ENCODE measurements around the gene SMIM10L2A. TPM values are rescaled to one million over a fixed set of nuclear protein-coding genes. Genes with fewer than 3 reads are reported as not detected.

SMIM10L2A gene
- total and polyA plus RNA-seq, 8 donors: 1.3 to 2.3 (median 1.5) TPM

DNA sequence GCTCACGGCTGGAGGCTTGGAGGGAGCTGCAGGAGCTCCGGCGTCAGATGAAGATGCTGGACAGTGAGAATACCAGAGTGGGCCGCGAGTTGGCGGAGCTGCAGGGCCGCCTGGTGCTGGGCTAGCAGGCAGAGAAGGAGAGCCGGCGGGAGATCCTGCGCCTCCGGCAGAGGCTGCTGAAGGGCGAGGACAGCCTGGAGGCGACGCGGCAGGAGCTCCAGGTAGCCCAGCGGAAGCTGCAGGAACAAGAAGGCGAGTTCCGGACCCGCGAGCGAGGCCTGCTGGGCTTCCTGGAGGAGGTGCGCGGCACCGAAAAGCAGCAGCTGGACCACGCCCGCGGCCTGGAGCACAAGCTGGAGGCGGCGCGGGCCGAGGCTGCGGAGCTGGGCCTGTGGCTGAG, 14.7 kb downstream of the SMIM10L2A start:
- no peak for FAIRE-seq
- intact Hi-C loops (cut with DNase I): no loop called here
- no peaks in the 10 kb centered on the region for H3K4me1 ChIP-seq
- no peaks in the 10 kb centered on the region for H3K9me3 ChIP-seq
- no peak overlapping the region for H3K4me3 ChIP-seq
- WGBS, 2 donors: 63 to 72% methylated on average over 32 of the region's 32 CpGs
- no peaks in the 10 kb centered on the region for H3K36me3 ChIP-seq
- no peak for TF ChIP-seq CTCF (IDR thresholded peaks at IDR 0.05)
- no peaks in the 10 kb centered on the region for H3K27me3 ChIP-seq
- H3K27ac ChIP-seq: no peak overlapping the region
- no peak for ATAC-seq
- peak in 1 of 6 donors; percentile 52 for DNase-seq

DNA sequence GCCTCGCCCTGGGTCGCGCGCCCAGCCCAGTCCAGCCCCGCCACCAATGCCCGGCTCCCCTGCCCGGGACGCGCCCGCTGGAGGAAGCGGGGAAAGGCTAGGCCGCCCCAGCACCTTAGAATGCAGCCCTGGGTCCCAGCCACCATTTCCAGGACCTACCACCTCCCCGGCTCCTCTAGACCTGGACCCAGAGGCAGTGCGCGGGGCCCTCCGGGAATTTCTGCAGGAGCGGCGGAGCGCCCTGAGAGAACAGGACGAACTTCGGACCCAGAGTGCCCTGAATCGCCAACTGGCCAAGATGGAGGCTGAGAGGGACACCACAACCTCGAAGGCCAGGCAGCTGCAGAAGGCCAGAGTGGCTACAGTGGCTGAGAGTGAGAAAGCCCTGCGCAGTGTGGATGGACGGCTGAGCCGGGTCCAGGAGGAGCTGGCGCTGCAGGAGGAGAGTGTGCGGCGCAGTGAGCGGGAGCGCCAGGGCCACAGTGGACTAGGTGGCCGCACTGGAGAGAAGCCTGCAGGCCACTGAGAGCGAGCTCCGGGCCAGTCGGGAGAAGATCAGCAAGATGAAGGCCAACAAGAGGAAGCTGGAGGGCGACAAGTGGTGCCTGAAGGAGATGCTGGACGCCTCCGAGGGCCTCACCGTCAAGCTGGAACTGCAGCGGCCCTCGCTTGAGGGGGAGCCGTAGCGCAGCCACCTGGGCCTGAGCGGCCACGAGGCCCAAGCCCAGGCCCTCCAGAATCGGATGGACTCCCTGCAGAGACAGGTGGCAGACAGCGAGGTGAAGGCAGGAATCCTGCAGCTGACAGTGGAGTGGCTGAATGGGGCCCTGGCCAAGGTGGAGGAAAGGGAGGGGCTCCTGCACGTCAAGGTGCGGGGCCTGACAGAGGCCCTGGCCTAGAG, 15.5 kb downstream of the SMIM10L2A start:
- intact Hi-C loops (cut with DNase I): no loop called here

GRCh38 chrX:135437867-135438733, 16.4 kb downstream of the SMIM10L2A start:
- Histone ChIP-seq H3K4me3 (no peak overlapping the region), H3K27ac (no peak overlapping the region), H3K4me1 (no peaks in the 10 kb centered on the region), H3K27me3 (no peaks in the 10 kb centered on the region), H3K9me3 (no peaks in the 10 kb centered on the region), H3K36me3 (no peaks in the 10 kb centered on the region)
- no peak for TF ChIP-seq CTCF (IDR thresholded peaks at IDR 0.05)
- peak in 2 of 6 donors; percentile 63 for DNase-seq
- no peak for FAIRE-seq
- 78 to 81% methylated on average over 28 of the region's 28 CpGs for WGBS, 2 donors
- intact Hi-C loops (cut with DNase I): no loop called here
- ATAC-seq: peak in 1 of 4 donors; percentile 29

More for the DNA sequence above, 15.5 kb downstream of the SMIM10L2A start:
- H3K36me3 ChIP-seq: no peaks in the 10 kb centered on the region
- FAIRE-seq (no peak), DNase-seq (peak in 1 of 6 donors; percentile 60), ATAC-seq (no peak)
- TF ChIP-seq CTCF (IDR thresholded peaks at IDR 0.05): no peak
- no peak overlapping the region for H3K4me3 ChIP-seq
- H3K27me3 ChIP-seq: no peaks in the 10 kb centered on the region
- H3K4me1 ChIP-seq: no peaks in the 10 kb centered on the region
- WGBS, 2 donors: 81 to 92% methylated on average over 46 to 49 of the region's 49 CpGs
- no peaks in the 10 kb centered on the region for H3K9me3 ChIP-seq
- H3K27ac ChIP-seq: no peak overlapping the region

- Histone ChIP-seq H3K27ac (no peak overlapping the region), H3K9me3 (no peaks in the 10 kb centered on the region), H3K27me3 (no peaks in the 10 kb centered on the region), H3K36me3 (no peaks in the 10 kb centered on the region), H3K4me1 (no peaks in the 10 kb centered on the region), H3K4me3 (no peak overlapping the region)
- 77 to 79% methylated on average over 7 of the region's 7 CpGs for WGBS, 2 donors
- intact Hi-C loops (cut with DNase I): no loop called here
- no peak for TF ChIP-seq CTCF (IDR thresholded peaks at IDR 0.05)
- peak in 1 of 6 donors; percentile 37 for DNase-seq
- no peak for FAIRE-seq
- ATAC-seq: no peak
Observed at GRCh38 chrX:135438734-135439043, 16.9 kb downstream of the SMIM10L2A start.
